Lung (tissue), 12 donors: ENCODE data around the gene LDLRAD4. TPM values are rescaled to one million over a fixed set of nuclear protein-coding genes. Genes with fewer than 3 reads are reported as not detected.

Source experiments
- ATAC-seq: fragments of 200-7000 bp; cut with Tn5 transposase; one replicate; pipeline ENCODE4 v1.9.1; 2020; ENCODE audit warnings: moderate number of reproducible peaks; ENCODE audit not compliant: insufficient read depth, low FRiP score
- DNase-seq, 3 donors: peaks; one replicate each; pipeline ENCODE4 v3.0.0-alpha.2; 2013 to 2017
- H3K27ac ChIP-seq, 2 donors: one replicate each; pipeline ENCODE4 v1.5.1; 2013; ENCODE audit warnings: mild to moderate bottlenecking in 2 of 2, moderate library complexity in 2 of 2, control low read depth in 1 of 2, inconsistent platforms in 1 of 2, low read depth in 1 of 2, low read length in 1 of 2
- H3K27me3 ChIP-seq, 3 donors: one replicate each; pipeline ENCODE4 v1.5.1; 2013; ENCODE audit warnings: low read length in 2 of 3; ENCODE audit not compliant: control insufficient read depth in 3 of 3, insufficient read depth in 3 of 3
- H3K36me3 ChIP-seq, 4 donors: one replicate each; pipeline ENCODE4 v1.5.1; 2013; ENCODE audit warnings: low read length in 4 of 4, mild to moderate bottlenecking in 1 of 4, moderate library complexity in 1 of 4; ENCODE audit not compliant: control insufficient read depth in 4 of 4, insufficient read depth in 4 of 4
- H3K4me1 ChIP-seq, 5 donors: one replicate each; pipeline ENCODE4 v1.5.1; 2013; ENCODE audit warnings: low read length in 5 of 5, mild to moderate bottlenecking in 2 of 5, moderate library complexity in 1 of 5; ENCODE audit not compliant: control insufficient read depth in 5 of 5, insufficient read depth in 5 of 5
- H3K4me3 ChIP-seq: one replicate; pipeline ENCODE4 v1.5.1; 2013; ENCODE audit warnings: mild to moderate bottlenecking, control low read depth, moderate library complexity
- H3K9ac ChIP-seq, 2 donors: one replicate each; pipeline ENCODE4 v1.5.1; 2013; ENCODE audit warnings: low read length in 2 of 2, control low read depth in 1 of 2; ENCODE audit not compliant: insufficient read depth in 1 of 2
- H3K9me3 ChIP-seq, 4 donors: one replicate each; pipeline ENCODE4 v1.5.1; 2013; ENCODE audit warnings: low read length in 3 of 4, mild to moderate bottlenecking in 1 of 4, moderate library complexity in 1 of 4; ENCODE audit not compliant: control insufficient read depth in 4 of 4, insufficient read depth in 3 of 4
- WGBS, 2 donors: extraction: QIAGEN DNeasy Blood & Tissue Kit; methylation state at CpG; one replicate each; pipeline ENCODE4 v1.1.7; 2013; 5-methylcytosine and 5-hydroxymethylcytosine counted together
- polyA plus RNA-seq, 2 donors: library from polyadenylated mRNA; stranded (reverse); fragments of 200-250 nt; gene quantifications; one replicate each; pipeline ENCODE4 v1.2.1, GENCODE V29; 2013
- total RNA-seq, 2 donors: library from RNA; depleted of rRNA in 1 of 2; stranded (reverse); fragments of >200 nt in 1 of 2; gene quantifications; one replicate each; pipeline ENCODE4 v1.2.1, GENCODE V29; 2014 to 2021
- TF ChIP-seq, protein P1 (sequence below): IDR thresholded peaks from 2 replicates; pipeline ENCODE4 v1.5.1; 2012; ENCODE audit warnings: mild to moderate bottlenecking; ENCODE audit errors: control extremely low read depth, extremely low read depth
- donor health status: control.
- donor health status: control.
- donor health status: Bipolar disorder and iron deficiency.
- donor health status: healthy.
- donor health status: DM: yes; HTN: yes; CAD: no.

The LDLRAD4 gene
- total and polyA plus RNA-seq, 4 donors: 3.2 to 62.4 (median 19.9) TPM

DNA sequence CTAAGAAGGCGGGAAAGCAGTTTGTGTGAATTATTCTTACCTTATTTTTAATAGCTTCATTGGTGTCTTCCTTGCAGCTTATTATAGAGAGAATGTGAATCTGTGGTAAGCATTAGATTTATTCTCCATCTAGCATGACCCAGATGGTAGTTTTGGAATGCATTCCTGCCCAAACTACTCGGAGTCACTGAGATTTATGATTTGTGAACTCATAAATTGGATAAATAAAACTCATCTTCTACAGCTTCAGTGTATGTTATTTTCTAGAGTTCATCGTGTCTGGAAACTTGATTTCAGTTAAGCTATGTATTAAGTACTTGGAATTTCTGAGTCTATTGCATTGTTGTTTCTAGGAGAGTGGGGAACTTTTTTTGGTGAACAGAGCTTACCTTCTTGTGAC is 337.3 kb downstream of the LDLRAD4 start:
- TF ChIP-seq, protein P1, sequence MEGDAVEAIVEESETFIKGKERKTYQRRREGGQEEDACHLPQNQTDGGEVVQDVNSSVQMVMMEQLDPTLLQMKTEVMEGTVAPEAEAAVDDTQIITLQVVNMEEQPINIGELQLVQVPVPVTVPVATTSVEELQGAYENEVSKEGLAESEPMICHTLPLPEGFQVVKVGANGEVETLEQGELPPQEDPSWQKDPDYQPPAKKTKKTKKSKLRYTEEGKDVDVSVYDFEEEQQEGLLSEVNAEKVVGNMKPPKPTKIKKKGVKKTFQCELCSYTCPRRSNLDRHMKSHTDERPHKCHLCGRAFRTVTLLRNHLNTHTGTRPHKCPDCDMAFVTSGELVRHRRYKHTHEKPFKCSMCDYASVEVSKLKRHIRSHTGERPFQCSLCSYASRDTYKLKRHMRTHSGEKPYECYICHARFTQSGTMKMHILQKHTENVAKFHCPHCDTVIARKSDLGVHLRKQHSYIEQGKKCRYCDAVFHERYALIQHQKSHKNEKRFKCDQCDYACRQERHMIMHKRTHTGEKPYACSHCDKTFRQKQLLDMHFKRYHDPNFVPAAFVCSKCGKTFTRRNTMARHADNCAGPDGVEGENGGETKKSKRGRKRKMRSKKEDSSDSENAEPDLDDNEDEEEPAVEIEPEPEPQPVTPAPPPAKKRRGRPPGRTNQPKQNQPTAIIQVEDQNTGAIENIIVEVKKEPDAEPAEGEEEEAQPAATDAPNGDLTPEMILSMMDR: no peak
- 74 to 78% methylated on average over 3 of the region's 3 CpGs for WGBS, 2 donors
- Histone ChIP-seq H3K9me3 (no peaks in the 10 kb centered on the region), H3K27me3 (no peaks in the 10 kb centered on the region), H3K4me1 (peaks cover 0 to 7% (median 1%) of the 10 kb centered on the region in 5 donors), H3K4me3 (no peak overlapping the region), H3K9ac (no peak overlapping the region), H3K27ac (no peak overlapping the region), H3K36me3 (no peaks in the 10 kb centered on the region)
- ATAC-seq (no peak), DNase-seq (no peak)

DNA sequence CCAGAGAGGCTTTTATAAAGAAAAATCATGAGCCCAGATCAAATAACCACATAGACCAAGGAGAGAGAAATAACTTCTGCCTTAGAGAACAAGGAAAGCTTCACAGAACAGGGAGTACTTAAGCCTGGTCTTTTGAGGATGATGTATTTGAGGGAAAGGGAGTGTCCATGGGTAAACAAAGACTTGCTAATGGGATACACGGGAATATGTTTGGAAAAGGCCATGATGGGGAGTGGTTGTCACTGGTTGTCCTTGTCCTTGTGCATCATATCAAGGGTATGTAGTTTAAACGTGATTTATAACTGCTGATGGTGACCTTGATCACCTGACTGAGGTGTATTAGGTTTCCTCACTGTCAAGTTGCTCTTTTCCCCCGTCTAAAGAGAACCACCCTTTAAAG is 337.9 kb downstream of the LDLRAD4 start:
- ATAC-seq (no peak), DNase-seq (no peak)
- H3K36me3 ChIP-seq: no peaks in the 10 kb centered on the region
- H3K4me1 ChIP-seq: peaks cover 0 to 5% (median 1%) of the 10 kb centered on the region in 5 donors
- no peak overlapping the region for H3K9ac ChIP-seq
- H3K4me3 ChIP-seq: no peak overlapping the region
- H3K9me3 ChIP-seq: no peaks in the 10 kb centered on the region
- no peaks in the 10 kb centered on the region for H3K27me3 ChIP-seq
- H3K27ac ChIP-seq: no peak overlapping the region
- 64 to 79% methylated on average over 3 of the region's 3 CpGs for WGBS, 2 donors
- TF ChIP-seq, protein P1: no peak

DNA sequence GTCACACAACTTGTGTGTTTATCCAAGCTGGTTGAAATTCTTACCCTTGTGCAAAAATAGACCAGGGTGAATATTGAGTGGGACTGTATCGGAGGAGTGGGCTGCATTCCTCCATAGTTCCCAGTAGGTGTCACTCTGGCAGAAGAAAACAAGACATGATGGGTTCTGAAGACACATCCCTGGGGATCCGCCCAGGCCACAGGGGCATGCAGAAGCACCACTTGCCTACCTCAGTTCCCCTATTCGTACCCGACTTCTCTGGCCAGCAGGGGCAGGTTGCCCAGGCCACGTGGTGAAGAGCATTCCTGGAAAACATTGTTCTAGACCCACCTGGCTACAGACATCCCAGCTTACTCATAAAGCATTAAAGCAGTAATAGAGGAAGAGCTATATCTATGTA is 339.6 kb downstream of the LDLRAD4 start:
- H3K4me1 ChIP-seq: peaks cover 0 to 10% (median 0%) of the 10 kb centered on the region in 5 donors
- no peak overlapping the region for H3K27ac ChIP-seq
- H3K4me3 ChIP-seq: no peak overlapping the region
- 6 to 7% methylated on average over 5 of the region's 5 CpGs for WGBS, 2 donors
- TF ChIP-seq, protein P1: peak; percentile 19
- H3K9me3 ChIP-seq: no peaks in the 10 kb centered on the region
- H3K36me3 ChIP-seq: no peaks in the 10 kb centered on the region
- no peaks in the 10 kb centered on the region for H3K27me3 ChIP-seq
- no peak overlapping the region for H3K9ac ChIP-seq
- DNase-seq: peak in 2 of 3 donors; percentile 38 to 65
- ATAC-seq: no peak

DNA sequence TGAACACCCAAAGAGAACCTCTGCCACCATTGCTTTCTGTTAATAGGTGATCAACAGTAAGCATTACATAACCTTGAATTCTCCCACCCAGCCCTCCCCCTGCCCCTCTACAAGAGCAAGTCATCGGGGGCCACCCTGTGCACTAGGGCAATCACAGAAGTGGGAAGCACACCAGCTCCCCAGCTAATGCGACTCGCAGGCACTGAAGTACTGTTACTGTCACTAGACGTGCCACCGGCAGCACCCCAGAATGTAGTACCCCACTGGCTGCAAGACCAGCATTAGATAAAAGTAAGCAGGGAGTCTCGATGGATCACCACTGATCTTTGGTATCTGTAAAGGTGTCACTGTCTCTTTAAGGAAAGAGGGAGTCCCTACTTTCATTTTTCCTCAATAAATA is 340.2 kb downstream of the LDLRAD4 start:
- no peak overlapping the region for H3K4me3 ChIP-seq
- no peak for DNase-seq
- no peaks in the 10 kb centered on the region for H3K9me3 ChIP-seq
- no peak overlapping the region for H3K9ac ChIP-seq
- no peak overlapping the region for H3K27ac ChIP-seq
- H3K36me3 ChIP-seq: no peaks in the 10 kb centered on the region
- 75% methylated on average over 6 of the region's 6 CpGs for WGBS, 2 donors
- no peaks in the 10 kb centered on the region for H3K27me3 ChIP-seq
- TF ChIP-seq, protein P1: no peak
- H3K4me1 ChIP-seq: peaks cover 0 to 13% (median 4%) of the 10 kb centered on the region in 5 donors
- ATAC-seq: no peak
